ENCODE results near the gene FAM47E.

- TF ChIP-seq POLR2A (IDR thresholded peaks at IDR 0.05) (no peak), CTCF (IDR thresholded peaks at IDR 0.05) (no peak)
These were observed 9.1 kb downstream of the FAM47E start for GRCh38 chr4:76260571-76260970.

All from adrenal gland (tissue), 5 donors.